Activated T-helper 1 cell treated with anti-CD3 and anti-CD28 coated beads, Interleukin-12 subunit alpha, Interleukin-12 subunit beta, Interleukin-2, Interleukin-4 antibody, amounts not matched to agents 30 ng/mL and 10 ng/mL and 1 ng/mL, durations not matched to agents 14 hours and 24 hours and 36 hours (primary cell): Measurements from ENCODE around the gene TMEM213. TPM values are rescaled to one million over a fixed set of nuclear protein-coding genes. Genes with fewer than 3 reads are reported as not detected.
"Not testable (repeated sequence)": the region's sequence is repeated elsewhere in the genome, so short reads cannot be mapped to it uniquely, and the experiment has no call there.

Source experiments
- DNase-seq: peaks from one replicate; pipeline ENCODE4 v3.0.0; 2021; ENCODE audit warnings: low spot score
- H3K27ac Mint-ChIP-seq: one replicate; pipeline ENCODE4 v1.8.0; 2021; ENCODE audit warnings: mild to moderate bottlenecking, mixed read lengths
- H3K27me3 Mint-ChIP-seq: one replicate; pipeline ENCODE4 v1.8.0; 2022; ENCODE audit warnings: mild to moderate bottlenecking, moderate library complexity, mixed read lengths; ENCODE audit not compliant: insufficient read depth
- H3K36me3 Mint-ChIP-seq: one replicate; pipeline ENCODE4 v1.8.0; 2021; ENCODE audit warnings: low read depth, mixed read lengths
- H3K4me1 Mint-ChIP-seq: one replicate; pipeline ENCODE4 v1.8.0; 2021; ENCODE audit warnings: low read depth, mixed read lengths
- H3K4me3 Mint-ChIP-seq: one replicate; pipeline ENCODE4 v1.8.0; 2021; ENCODE audit warnings: mild to moderate bottlenecking, moderate library complexity, mixed read lengths
- H3K9me3 Mint-ChIP-seq: one replicate; pipeline ENCODE4 v1.8.0; 2021; ENCODE audit warnings: mixed read lengths
- intact Hi-C: fragments of 100-400 bp; cut with micrococcal nuclease; formaldehyde crosslinking; loops from one replicate; pipeline ENCODE4 v1.15.1; 2024
- total RNA-seq: library from RNA; stranded (reverse); gene quantifications from 2 replicates; pipeline ENCODE4 v1.2.3, GENCODE V29; 2022

Gene TMEM213
- total RNA-seq, 1 donor from 2014 or later = 0.08 TPM

DNA sequence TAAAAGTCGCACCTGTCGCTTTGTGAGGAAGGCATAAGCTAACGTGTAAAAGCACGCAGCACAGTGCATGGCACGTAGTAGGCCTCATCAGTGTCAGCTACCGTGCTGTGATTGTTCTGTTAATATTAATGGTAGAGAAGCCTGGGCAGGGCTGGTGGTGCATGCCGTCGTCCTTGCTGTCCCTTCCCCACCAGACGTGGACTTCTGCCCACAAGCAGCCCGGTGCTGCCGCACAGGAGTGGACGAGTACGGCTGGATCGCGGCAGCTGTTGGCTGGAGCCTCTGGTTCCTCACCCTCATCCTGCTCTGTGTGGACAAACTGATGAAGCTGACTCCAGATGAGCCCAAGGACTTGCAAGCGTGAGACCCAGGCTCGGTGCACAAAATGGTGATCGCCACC lies 4.9 kb downstream of the TMEM213 start:
- Mint-ChIP-seq H3K9me3 (peaks cover 4% of the 10 kb centered on the region), H3K4me1 (peaks cover 25% of the 10 kb centered on the region), H3K27me3 (peaks cover 2% of the 10 kb centered on the region), H3K36me3 (peaks cover 4% of the 10 kb centered on the region), H3K27ac (no peak overlapping the region), H3K4me3 (no peak overlapping the region)
- intact Hi-C loops = no loop called here
- no peak for DNase-seq

DNA sequence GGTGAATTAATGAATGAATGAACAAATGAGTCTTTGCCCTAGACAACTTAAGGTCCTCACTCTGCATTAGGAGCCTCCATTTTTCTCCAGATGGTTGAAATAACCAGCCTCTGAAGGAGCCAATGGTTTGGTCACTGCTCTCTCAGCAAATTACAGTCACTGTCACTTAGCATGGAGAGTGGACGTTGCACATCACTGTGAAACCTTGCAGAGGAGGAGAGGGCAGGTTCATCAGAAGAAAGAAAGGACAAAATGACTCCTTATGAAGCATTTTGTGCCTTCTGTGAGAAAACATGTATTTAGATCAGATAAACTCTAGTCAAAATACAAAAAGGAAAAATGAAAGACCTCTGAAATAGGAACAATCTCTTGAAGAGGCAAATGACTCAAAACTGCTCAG lies 6.8 kb downstream of the TMEM213 start:
- Mint-ChIP-seq H3K9me3 (peaks cover 4% of the 10 kb centered on the region), H3K4me1 (peaks cover 13% of the 10 kb centered on the region), H3K36me3 (peaks cover 4% of the 10 kb centered on the region), H3K4me3 (no peak overlapping the region), H3K27me3 (peaks cover 2% of the 10 kb centered on the region), H3K27ac (no peak overlapping the region)
- intact Hi-C loops = no loop called here
- no peak for DNase-seq

DNA sequence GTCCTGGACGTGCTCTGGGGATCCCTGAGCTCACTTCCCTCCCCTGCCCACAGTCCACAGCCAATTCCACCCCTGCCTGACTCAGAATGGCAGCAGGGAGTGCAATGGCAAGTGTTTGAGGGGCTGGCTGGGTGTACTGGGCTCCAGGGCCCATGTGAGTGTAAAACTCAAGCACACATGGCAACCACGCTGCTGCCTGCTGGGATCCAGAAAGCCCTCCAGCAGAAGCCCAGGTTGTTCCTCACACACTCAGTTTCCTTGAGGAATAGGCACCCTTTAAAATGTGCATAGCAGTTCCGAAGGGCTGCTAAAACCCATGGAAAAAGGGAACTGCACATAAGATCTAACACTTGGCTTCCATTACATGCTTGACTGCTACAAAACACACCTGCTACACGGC lies 11.6 kb downstream of the TMEM213 start:
- Mint-ChIP-seq H3K4me3 (no peak overlapping the region), H3K4me1 (peaks cover 20% of the 10 kb centered on the region), H3K9me3 (peaks cover 4% of the 10 kb centered on the region), H3K27me3 (no peaks in the 10 kb centered on the region), H3K27ac (no peak overlapping the region), H3K36me3 (peaks cover 4% of the 10 kb centered on the region)
- DNase-seq = no peak
- intact Hi-C loops = no loop called here

DNA sequence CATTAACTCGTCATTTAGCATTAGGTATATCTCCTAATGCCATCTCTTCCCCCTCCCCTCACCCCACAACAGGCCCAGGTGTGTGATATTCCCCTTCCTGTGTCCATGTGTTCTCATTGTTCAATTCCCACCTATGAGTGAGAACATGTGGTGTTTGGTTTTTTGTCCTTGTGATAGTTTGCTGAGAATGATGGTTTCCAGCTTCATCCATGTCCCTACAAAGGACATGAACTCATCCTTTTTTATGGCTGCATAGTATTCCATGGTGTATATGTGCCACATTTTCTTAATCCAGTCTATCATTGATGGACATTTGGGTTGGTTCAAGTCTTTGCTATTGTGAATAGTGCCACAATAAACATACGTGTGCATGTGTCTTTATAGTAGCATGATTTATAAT lies 13.5 kb downstream of the TMEM213 start:
- H3K4me3 Mint-ChIP-seq, H3K27me3 Mint-ChIP-seq, H3K36me3 Mint-ChIP-seq, DNase-seq, H3K9me3 Mint-ChIP-seq, intact Hi-C loops, H3K27ac Mint-ChIP-seq: not testable (repeated sequence)
- H3K4me1 Mint-ChIP-seq = peaks cover 25% of the 10 kb centered on the region

DNA sequence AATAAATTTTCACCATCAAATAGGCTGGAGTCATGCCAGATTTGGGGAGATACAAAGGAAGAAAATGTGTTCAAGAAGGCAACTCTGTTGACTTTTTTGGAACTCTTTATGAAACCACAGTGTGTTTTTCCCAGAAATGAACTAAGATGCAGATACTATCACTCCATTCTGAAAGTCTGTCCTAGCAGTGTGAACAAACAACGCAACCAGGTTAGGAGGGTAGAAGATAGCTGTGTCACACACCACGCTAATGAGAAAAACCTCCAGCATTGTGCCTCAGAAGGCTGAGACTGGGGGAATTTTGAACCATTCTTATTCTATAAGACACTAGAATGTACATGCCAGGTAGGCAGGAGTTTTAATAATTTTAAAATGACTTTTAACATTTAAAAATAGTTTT lies 16.2 kb downstream of the TMEM213 start:
- peaks cover 3% of the 10 kb centered on the region for H3K9me3 Mint-ChIP-seq
- intact Hi-C loops = loop anchor here (1.0 to 2.0 kb wide), 2 partner anchors 15 to 62 kb away; partner anchors contain the start of gene ATP6V0A4

DNA sequence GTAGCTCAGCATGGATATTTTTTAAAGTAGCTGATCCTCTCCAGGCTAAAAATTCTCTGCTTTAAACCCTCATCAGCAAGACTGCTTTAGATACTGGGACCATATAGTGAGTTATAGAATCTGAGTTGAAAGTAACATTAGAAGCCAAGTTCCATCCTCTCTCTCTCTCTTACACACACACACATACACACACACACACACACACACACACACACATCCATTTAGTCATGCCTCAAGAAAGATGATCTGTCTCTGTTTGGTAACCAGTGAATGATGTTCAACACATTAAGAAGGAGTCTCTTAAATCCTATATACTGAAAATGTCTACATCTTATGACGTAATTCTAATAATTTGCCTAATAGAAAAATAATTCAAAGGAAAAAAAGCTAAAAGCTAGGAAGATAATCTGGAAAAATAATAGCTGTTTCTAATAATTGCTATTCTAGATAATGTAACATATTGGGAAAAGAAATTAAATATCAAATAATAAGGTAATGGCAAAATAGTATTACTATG lies 17.1 kb downstream of the TMEM213 start:
- peak overlapping the region; percentile 40 for H3K27ac Mint-ChIP-seq
- H3K36me3 Mint-ChIP-seq = peaks cover 4% of the 10 kb centered on the region
- intact Hi-C loops = loop anchor here (1.0 to 2.0 kb wide), 2 partner anchors 16 to 63 kb away; partner anchors contain the start of gene ATP6V0A4
- H3K4me3 Mint-ChIP-seq = peak overlapping the region; percentile 11
- no peak for DNase-seq
- peaks cover 3% of the 10 kb centered on the region for H3K9me3 Mint-ChIP-seq
- peaks cover 33% of the 10 kb centered on the region for H3K4me1 Mint-ChIP-seq
- no peaks in the 10 kb centered on the region for H3K27me3 Mint-ChIP-seq

More for the DNA sequence above, 16.2 kb downstream of the TMEM213 start:
- DNase-seq = no peak
- no peaks in the 10 kb centered on the region for H3K27me3 Mint-ChIP-seq
- H3K36me3 Mint-ChIP-seq = peaks cover 4% of the 10 kb centered on the region
- H3K4me3 Mint-ChIP-seq = peak overlapping the region; percentile 22
- peaks cover 33% of the 10 kb centered on the region for H3K4me1 Mint-ChIP-seq
- H3K27ac Mint-ChIP-seq = peak overlapping the region; percentile 48

DNA sequence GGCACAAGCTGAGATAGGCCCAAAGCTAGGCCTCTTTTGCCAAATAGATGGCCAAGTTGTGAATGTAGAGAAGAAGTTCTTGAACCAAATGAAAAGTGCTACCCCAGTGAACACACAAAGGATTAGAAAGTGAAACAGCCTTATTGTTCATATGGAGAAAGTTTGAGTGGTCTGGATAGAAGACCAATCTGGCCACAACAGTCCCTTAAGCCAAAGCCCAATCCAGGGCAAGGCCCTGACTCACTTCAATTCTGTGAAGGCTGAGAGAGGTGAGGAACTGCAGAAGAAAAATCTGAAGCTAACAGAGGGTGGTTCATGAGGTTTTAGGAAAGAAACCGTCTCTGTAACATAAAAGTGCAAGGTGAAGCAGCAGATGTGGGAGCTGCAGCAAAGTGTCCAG lies 18.9 kb downstream of the TMEM213 start:
- Mint-ChIP-seq H3K27ac (peak overlapping the region; percentile 16), H3K27me3 (no peaks in the 10 kb centered on the region), H3K4me1 (peaks cover 33% of the 10 kb centered on the region), H3K9me3 (peaks cover 3% of the 10 kb centered on the region), H3K4me3 (no peak overlapping the region), H3K36me3 (peaks cover 4% of the 10 kb centered on the region)
- no peak for DNase-seq
- intact Hi-C loops = no loop called here

DNA sequence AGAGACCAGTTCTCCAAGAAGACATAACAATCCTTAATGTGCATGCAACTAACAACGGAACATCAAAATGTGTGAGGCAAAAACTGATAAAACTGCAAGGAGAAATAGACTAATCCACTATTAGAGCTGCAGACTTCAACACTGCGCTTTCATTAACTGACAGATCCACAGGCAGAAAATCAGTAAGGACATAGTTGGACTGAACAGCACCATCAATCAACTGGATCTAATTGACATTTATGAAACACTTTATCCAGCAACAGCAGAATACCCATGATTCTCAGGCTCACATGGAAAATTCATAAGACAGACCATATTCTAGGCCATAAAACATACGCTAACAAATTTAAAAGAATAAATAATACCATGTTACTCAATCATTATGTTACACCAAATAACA lies 21.8 kb downstream of the TMEM213 start:
- H3K9me3 Mint-ChIP-seq = peaks cover 3% of the 10 kb centered on the region
- peaks cover 22% of the 10 kb centered on the region for H3K4me1 Mint-ChIP-seq
- peaks cover 4% of the 10 kb centered on the region for H3K36me3 Mint-ChIP-seq
- intact Hi-C loops = no loop called here
- no peak for DNase-seq
- H3K27ac Mint-ChIP-seq = no peak overlapping the region
- H3K4me3 Mint-ChIP-seq = no peak overlapping the region
- no peaks in the 10 kb centered on the region for H3K27me3 Mint-ChIP-seq

DNA sequence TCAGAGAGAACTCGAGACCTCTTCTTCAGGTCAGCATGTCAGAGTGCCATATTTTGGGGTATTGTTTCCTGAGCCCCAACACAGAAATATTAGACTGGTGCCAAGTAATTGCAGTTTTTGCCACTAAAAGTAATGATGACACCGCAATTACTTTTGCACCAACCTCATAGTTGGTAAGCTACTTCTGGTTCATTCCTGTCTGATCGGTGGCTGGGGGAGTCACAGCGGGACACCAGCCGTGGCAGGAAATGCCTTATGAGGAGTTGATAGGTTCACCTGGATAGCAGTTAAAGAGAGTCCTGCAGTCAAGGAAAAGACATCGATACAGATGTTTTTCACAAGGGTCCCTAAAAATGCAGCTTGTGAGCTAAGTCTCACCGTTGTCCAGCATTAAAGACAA lies 24.1 kb downstream of the TMEM213 start:
- Mint-ChIP-seq H3K27me3 (no peaks in the 10 kb centered on the region), H3K9me3 (peaks cover under 1% of the 10 kb centered on the region), H3K36me3 (peaks cover under 1% of the 10 kb centered on the region), H3K4me1 (peaks cover 11% of the 10 kb centered on the region), H3K4me3 (no peak overlapping the region), H3K27ac (no peak overlapping the region)
- intact Hi-C loops = no loop called here
- DNase-seq = no peak

DNA sequence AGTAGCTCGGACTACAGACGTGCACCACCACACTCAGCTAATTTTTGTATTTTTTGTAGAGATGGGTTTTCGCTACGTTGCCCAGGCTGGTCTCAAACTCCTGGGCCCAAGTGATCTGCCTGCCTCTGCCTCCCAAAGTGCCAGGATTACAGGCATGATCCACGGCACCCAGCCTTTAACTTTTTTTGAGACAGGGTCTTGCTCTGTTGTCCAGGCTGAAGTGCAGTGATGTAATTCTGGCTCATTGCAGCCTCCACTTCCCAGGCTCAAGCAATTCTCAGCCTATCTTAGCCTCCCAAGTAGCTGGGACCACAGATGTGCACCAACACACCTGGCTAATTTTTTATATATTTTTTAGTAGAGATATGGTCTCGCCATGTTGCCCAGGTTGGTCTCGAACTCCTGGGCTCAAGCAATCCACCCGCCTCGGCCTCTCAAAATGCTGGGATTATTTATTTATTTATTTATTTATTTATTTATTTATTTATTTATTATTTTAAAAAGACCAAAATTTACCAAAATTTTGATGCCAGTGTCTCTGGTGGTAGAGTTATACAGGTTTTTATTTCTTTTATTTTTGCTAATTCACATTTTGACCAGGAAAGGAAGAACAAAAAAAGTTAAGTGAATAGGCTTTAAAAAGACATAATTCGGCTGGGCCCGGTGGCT lies 25.2 kb downstream of the TMEM213 start:
- Mint-ChIP-seq H3K4me3 (no peak overlapping the region), H3K27me3 (peaks cover 3% of the 10 kb centered on the region), H3K9me3 (no peaks in the 10 kb centered on the region), H3K4me1 (peaks cover 9% of the 10 kb centered on the region), H3K36me3 (no peaks in the 10 kb centered on the region), H3K27ac (no peak overlapping the region)
- DNase-seq = no peak
- intact Hi-C loops = no loop called here

DNA sequence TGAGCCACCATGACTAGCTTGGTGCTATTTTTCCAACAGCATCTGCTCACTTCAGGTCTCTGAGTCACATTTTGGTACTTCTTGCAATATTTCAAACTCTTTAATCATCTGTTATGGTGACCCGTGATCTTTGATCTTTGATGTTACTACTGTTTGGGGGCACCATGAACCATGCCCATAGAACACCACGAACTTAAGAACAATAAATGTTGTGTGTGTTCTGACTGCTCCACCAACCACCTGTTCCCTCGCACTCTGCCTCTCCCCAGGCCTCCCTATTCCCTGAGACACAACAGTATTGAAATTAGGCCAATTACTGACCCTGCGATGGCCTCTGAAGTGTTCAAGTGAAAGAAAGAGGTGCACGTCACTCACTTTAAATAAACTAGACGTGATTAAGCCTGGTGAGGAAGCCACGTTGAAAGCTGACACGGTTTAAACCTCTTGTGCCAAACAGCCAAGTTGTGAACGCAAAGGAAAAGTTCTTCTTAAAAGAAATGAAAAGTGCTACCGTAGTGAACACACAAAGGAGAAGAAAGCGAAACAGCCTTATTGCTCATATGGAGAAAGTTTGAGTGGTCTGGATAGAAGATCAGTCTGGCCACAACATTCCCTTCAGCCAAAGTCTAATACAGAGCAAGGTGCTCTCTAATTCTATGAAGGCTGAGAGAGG lies 27.4 kb downstream of the TMEM213 start:
- H3K9me3 Mint-ChIP-seq = no peaks in the 10 kb centered on the region
- peaks cover 5% of the 10 kb centered on the region for H3K27me3 Mint-ChIP-seq
- peaks cover 9% of the 10 kb centered on the region for H3K4me1 Mint-ChIP-seq
- H3K36me3 Mint-ChIP-seq = no peaks in the 10 kb centered on the region
- no peak overlapping the region for H3K4me3 Mint-ChIP-seq
- no peak for DNase-seq
- intact Hi-C loops = no loop called here
- H3K27ac Mint-ChIP-seq = no peak overlapping the region

DNA sequence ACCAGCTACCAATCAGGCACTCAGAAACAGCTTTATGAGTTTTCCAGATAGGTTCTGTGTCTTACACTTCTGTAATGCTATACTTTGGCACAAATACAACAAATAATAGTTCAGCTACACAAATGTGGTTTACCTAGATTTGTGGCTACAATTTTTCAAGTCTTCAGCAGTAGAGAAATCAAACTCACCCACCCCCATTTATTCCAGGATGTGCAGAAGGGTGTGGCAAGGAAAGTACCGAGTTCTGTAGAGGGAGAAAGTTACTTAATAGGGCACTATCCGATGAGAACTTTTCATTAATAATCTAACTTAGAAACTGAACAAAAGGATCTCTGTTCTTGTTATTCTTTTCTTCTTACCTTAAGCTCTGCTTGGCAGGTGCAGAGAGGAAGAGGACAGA lies 30.5 kb downstream of the TMEM213 start:
- no peak for DNase-seq
- Mint-ChIP-seq H3K4me3 (no peak overlapping the region), H3K4me1 (peaks cover 9% of the 10 kb centered on the region), H3K9me3 (no peaks in the 10 kb centered on the region), H3K36me3 (no peaks in the 10 kb centered on the region), H3K27ac (no peak overlapping the region), H3K27me3 (peaks cover 16% of the 10 kb centered on the region)
- intact Hi-C loops = no loop called here

DNA sequence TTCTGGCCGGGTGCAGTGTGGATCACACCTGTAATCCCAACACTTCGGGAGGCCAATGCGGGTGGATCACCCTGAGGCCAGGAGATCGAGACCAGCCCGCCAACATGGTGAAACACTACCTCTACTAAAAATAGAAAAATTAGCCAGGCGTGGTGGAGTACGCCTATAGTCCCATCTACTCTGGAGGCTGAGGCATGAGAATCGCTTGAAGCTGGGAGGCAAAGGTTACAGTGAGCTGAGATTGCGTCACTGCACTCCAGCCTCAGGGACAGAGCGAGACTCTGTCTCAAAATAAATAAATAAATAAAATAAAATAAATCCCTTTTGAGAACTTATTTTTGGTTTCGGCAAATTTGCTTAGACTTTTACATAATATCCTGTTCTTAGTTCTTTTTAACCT lies 31.5 kb downstream of the TMEM213 start:
- Mint-ChIP-seq H3K4me3 (no peak overlapping the region), H3K27ac (no peak overlapping the region), H3K4me1 (peaks cover 19% of the 10 kb centered on the region), H3K9me3 (no peaks in the 10 kb centered on the region), H3K36me3 (peaks cover under 1% of the 10 kb centered on the region), H3K27me3 (peaks cover 16% of the 10 kb centered on the region)
- no peak for DNase-seq
- intact Hi-C loops = no loop called here
